Activated CD4-positive, alpha-beta T cell treated with anti-CD3 and anti-CD28 coated beads, Interleukin-2, Interleukin-6, amounts not matched to agents 100 ng/mL and 50 ng/mL, durations not matched to agents 16 hours and 8 hours (primary cell): ENCODE data around the gene YIPF2.
"Not testable (repeated sequence)": the region's sequence is repeated elsewhere in the genome, so short reads cannot be mapped to it uniquely, and the experiment has no call there.

Source experiments
- DNase-seq: peaks from one replicate; pipeline ENCODE4 v3.0.0-alpha.2; 2020

Gene YIPF2

DNA sequence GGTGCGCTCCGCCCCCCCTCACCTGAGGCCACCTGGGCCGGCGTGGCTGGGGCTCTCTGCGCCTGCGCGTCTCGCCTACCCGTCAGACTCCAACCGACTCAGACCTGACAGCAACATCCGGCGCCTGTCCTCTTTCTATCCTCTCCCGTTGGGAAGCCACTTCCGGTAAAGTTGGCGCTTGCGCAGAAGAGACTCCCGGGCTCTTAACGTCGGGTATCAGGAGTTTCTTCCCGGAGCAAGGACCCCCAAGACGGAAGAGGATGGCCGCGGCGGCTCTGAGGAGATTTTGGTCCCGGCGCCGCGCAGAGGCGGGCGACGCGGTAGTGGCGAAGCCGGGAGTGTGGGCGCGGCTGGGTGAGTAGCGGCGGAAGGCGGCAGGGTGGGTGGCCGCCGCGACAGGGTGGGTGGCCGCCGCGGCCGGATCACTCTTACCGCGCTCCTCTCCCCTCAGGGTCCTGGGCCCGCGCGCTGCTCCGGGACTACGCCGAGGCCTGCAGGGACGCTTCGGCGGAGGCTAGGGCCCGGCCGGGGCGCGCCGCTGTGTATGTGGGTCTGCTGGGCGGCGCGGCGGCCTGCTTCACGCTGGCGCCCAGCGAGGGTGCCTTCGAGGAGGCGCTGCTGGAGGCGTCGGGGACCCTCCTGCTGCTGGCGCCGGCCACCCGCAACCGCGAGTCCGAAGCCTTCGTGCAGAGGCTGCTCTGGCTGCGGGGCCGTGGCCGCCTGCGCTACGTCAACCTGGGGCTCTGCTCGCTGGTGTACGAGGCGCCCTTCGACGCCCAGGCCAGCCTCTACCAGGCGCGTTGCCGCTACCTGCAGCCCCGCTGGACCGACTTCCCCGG, at the start of gene YIPF2, which contains the start of gene TIMM29:
Gene YIPF2, minus strand, starts transcription at position 77 of the 839 bp plus-strand sequence. CDS start 229 bp downstream, outside the sequence.
Gene TIMM29, plus strand, starts transcription at position 249 of the 839 bp plus-strand sequence. Its CDS starts 12 bp downstream, at position 261.
- peak; percentile 98 for DNase-seq

DNA sequence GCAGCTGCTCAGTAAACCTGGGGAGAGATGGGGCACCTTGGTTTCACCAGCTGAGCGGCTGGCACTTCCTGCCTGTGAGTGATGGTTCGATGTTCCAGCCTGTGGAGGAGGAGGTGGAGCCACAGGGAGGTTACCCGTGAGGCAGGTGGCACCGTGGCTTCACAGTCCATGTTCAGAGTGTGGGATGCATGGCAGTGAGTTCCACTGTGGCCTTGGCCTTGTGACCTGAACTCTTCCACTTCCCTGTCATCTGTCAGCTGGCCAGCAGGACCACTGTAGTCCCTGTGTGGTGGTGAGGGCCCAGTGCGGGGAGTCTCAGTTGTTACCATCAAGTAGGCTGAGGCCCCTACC, 49.3 kb upstream of the YIPF2 start:
- DNase-seq: no peak

DNA sequence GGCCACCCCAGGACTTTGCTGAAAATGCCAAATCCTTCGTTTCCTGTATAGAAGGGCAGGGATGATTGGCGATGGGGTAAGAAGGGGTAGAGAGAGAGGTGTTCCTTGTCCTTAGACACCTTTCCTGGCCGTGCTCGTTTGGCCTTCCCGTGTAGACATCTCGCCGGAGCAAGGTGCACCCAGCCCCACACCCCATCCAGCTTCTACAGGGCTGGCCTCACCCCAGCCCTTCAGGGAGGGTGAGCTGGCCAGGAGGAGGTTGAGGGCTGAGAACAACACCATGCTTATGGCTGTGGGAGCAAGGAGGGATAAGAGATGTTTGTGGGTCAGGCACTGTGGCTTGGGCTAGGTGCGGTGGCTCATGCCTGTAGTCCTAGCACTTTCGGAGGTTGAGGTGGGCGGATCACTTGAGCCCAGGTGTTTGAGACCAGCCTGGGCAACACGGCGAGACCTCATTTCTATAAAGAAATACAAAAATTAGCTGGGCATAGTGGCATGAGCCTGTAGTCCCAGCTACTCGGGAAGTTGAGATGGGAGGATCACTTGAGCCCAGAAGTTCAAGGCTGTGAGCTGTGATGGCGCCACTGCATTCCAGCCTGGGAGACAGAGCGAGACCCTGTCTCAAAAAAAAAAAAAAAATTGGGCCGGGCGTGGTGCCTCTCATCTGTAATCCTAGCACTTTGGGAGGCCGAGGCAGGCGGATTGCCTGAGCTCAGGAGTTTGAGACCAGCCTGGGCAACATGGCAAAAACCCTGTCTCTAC, 47.9 kb upstream of the YIPF2 start:
- no peak for DNase-seq

DNA sequence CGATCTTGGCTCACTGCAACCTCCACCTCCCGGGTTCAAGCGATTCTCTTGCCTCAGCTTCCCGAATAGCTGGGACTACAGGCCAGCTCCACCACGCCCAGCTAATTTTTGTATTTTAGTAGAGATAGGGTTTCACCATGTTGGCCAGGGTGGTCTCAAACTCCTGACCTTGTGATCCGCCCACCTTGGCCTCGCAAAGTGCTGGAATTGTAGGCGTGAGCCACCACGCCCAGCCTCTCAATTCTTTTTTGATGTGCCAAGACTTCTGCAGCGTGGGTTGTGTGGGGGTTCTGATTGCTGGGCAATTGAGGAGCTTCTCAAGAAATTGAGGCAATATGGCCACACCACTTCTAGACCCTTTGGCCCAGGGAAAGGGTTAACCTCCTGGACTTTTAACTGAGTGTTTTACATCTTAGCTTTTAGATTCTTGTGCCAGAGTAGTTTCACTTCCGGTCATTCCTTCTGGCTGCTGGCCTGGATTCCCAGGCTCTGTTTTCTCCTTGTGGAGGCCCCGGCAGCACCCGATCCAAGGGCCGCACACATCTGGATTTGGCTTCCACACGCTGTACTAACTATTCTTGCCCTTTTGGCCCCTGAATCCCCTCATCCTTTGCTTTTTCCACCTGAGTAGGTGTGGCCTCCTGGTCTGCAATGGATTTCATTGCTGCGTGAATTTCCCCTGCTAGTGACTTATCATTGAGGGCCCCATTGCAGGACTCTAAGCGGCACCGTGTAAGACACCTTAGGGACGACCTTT, 47.1 kb upstream of the YIPF2 start:
- DNase-seq: no peak

DNA sequence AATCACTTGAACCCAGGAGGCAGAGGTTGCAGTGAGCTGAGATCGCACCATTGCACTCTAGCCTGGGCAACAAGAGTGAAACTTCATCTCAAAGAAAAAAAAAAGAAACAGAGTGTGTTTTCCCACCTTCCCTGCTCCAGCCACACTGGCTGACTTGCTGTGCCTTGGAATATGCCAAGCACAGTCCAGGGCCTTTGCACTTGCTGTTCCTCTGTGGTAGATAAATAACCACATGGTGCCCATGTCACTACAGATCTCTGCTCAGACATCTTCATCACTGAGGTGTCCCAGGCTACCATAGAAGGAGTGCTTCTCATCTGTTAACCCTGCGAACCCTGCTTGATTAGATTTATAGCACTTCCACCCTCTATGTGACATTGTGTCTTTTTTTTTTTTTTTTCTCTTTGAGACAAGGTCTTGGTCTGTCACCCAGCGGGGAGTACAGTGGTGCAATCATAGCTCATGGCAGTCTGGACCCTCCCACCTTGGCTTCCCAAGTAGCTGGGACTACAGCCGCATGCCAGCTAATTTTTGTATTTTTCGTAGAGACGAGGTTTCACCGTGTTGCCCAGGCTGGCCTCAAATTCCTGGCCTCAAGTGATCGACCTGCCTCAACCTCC, 42.8 kb upstream of the YIPF2 start:
- no peak for DNase-seq

DNA sequence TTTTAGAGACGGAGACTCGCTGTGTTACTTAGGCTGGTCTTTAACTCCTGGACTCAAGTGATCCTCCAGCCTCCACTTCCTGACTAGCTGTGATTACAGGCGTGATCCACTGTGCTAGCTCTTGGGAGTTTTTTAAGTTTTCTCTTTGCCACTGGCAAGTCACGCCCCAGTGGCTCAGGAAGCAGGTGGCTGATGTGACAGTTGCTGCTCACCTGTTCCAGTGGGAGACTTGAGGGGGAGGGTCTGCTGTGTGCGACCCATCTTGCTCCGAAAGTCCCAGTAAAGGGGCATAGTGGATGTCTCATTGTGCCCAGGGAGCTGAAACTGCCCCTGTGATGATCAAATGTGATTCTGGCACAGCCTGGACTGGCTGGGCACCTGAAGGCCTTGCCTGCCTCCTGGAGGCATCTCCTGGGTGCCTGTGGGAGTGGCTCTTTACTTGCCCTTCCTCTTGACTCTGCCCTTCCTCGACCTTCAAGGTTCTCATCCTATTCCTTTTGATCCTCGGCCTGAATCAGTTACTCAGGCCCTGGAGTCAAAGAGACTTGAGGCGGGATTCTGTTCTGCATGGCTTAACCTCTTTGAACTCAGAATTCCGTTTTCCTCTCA, 40.2 kb upstream of the YIPF2 start:
- DNase-seq: no peak

DNA sequence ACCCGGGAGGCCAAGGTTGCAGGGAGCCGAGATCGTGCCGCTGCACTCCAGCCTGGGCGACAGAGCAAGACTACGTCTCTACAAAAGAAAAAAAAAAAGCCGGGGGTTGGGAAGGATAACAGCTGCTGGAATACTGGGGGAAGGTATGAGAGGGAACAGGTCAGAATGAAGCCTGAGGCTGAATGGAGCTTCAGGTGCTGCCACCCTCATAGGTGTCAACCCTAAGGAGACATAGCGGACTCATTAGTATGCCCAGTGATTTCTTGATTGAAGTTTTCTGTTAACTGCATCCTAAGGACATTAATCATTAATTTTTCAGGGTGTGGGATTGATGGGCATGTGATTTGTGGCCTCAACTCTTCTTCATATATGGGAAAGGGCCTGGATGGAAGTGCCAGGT, 38.4 kb upstream of the YIPF2 start:
- DNase-seq: no peak

DNA sequence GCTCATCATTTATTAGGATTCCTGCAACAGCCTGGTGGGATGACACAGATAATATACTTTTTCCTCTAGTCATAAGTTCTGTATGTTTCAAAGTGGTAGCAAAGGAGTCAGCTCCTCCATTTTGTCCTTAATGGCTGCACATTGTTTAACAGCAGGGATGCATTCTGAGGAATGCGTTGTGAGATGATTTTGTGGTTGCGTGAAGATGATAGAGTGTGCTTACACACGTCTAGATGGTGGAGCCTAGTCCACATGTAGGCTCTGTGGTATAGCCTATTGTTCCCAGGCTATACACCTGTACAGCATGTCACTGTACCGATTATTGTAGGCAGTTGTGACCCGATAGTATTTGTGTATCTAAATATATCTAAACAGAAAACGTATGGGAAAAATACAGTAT, 37.0 kb upstream of the YIPF2 start:
- no peak for DNase-seq

DNA sequence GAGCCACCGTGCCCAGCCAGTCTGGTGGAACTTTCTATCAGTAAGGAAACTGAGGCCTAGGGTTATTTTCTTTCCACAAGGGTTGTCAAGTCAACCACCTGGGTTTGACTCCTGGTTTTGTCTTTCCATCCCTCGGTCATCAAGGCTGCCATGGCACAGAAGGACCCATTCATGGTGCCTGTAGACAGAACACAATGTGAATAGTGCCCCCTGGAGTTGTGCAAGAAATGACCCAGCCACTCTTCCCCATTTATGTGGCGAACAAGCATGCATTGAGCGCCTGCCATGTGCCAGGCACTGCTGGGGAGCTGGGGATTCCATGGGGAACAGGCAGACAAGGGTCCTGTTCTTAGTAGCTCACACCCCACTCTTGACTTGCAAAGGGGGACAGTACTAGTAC, 36.5 kb upstream of the YIPF2 start:
- DNase-seq: no peak

DNA sequence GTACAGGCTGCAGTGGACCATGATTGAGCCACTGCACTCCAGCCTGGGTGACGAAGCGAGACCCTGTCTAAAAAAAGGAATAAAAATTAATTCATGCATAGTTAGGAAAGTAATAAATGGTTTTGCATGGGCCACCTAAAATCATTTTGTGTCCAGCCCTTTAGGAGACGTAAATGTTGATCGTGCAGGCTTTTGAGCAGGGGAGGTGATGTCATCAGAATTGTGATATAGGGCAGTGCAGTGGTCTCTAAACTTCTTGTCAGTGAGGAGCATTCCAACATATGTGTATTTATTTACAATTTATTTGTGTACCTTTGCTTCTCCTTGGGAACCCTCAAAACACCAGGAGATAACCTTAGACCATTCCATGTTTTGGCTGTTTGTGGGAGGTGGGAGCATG, 35.4 kb upstream of the YIPF2 start:
- no peak for DNase-seq

DNA sequence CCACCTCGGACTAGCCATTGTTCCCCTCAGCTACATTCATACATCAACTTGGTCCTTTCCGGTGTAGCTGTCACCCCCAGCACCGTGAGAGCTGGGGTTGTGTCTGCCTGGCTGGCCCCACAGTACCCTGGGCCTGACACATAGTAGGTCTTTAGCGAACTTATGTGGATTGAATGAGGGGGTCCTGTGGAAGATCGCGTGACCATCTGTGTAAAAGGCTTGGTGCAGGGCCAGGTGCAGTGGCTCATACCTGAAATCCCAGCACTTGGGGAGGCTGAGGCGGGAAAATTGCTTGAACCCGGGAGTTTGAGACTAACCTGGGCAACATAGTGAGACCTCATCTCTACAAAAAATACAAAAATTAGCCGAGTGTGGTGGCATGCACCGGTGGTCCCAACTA, 34.4 kb upstream of the YIPF2 start:
- DNase-seq: no peak

DNA sequence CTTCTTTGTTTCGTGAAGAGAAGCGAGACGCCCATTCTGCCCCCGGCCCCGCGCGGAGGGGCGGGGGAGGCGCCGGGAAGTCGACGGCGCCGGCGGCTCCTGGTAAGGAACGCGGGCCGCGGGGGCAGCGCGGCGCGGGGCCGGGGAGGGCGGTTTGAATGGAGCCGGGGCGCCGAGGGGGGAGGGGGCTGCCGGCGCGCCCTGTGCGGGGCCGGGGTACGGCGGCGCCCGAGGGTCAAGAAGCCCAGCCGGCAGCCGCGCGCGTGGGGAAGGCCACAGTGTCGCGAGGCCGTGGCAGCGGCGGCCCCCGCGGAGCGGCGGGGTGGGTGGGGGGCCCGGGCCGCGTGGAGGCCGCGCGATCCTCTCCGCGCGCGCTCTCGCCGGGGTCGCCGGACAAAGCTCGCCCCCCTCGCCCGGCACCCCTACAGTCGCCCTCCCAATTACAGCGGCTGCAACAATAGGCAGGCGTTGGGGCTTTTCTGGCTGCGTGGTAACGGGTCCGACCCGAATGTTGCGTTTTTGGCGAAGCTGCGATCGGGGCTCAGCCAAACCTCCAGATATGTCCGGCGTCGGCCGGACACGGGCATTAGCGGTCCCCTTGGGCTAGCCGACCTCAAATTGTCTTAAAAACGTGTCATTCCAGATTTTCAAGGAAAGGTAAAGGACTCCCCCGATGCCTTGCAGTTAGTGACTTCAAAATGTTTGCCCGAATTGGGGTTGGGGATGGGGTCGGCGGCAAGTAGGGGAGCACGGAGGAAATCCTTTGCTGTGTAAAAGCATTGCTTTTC, 32.8 kb upstream of the YIPF2 start:
- DNase-seq: peak; percentile 36

DNA sequence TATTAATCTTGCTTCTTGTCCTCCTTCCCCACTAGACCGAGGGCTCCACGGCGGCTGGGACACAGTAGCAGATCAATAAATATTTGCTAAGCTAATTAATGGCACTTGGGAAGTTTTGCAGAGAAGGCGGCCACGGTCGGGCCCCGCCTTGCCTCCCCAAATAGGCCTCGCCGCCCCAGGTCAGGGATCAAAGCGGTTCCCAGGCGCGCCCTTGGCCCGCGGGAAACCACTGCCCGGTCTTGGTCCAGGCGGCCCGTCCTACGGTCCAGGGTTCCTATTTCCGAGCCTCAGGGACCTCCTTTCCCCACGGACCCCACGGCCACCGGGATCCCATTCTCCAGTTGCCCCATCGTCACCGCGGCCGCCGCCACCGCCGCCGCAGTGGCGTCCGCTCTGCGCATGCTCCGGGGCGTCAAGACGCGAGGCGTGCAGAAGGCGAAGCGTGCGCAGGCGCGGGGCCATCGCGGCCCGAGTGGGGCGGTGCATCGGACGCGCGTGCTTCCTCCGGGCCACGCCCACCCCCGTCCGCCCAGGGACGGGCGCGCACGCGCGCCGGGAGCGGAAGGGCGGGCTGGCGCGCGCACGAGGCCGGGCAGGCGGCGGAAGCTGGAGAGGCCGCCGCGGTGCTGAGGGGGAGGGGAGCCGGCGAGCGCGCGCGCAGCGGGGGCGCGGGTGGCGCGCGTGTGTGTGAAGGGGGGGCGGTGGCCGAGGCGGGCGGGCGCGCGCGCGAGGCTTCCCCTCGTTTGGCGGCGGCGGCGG, 32.1 kb upstream of the YIPF2 start, which contains the start of gene SMARCA4:
Gene SMARCA4, plus strand, starts transcription at position 717 of the 759 bp plus-strand sequence. CDS start 23,122 bp downstream, outside the sequence.
- DNase-seq: peak; percentile 99

DNA sequence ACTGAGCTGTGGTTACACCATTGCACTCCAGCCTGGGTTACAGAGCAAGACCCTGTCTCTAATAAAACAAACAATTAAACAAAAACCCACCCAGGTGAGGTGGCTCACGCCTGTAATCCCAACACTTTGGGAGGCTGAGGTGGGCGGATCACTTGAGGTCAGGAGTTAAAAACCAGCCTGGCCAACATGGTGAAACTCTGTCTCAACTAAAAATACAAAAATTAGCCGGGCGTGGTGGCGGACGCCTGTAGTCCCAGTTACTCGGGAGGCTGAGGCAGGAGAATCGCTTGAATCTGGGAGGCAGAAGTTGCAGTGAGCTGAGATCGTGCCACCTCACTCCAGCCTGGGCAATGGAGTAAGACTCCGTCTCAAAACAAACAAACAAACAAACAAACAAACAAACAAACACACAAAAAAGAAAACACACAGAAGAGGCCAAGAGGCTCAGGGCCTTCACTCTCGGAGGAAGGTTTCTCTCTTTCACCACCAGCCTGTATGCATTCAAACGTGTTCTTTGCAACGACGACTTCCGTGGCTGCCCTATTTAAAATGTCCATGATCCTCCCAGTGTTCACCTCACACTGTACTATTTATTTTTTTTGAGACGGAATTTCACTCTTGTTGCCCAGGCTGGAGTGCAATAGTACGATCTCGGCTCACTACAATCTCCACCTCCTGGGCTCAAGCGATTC, 31.0 kb upstream of the YIPF2 start:
- DNase-seq: not testable (repeated sequence)

DNA sequence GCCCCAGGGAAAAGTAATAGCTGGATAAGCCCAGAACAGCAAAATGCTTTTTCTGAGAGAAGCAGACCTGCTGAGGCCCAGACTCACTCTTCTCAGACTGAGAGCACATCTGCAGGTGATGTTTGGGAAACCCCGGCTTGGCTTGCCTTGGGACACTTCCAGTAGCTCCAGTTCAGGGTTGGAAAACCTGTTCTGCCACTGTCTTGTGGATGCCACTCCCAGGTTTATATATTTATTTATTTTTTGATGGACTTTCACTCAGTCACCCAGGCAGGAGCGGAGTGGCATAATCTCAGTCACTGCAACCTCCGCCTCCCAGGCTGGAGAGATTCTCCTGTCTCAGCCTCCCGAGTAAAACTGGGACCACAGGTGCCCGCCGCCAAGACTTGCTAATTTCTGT, 24.4 kb upstream of the YIPF2 start:
- no peak for DNase-seq

DNA sequence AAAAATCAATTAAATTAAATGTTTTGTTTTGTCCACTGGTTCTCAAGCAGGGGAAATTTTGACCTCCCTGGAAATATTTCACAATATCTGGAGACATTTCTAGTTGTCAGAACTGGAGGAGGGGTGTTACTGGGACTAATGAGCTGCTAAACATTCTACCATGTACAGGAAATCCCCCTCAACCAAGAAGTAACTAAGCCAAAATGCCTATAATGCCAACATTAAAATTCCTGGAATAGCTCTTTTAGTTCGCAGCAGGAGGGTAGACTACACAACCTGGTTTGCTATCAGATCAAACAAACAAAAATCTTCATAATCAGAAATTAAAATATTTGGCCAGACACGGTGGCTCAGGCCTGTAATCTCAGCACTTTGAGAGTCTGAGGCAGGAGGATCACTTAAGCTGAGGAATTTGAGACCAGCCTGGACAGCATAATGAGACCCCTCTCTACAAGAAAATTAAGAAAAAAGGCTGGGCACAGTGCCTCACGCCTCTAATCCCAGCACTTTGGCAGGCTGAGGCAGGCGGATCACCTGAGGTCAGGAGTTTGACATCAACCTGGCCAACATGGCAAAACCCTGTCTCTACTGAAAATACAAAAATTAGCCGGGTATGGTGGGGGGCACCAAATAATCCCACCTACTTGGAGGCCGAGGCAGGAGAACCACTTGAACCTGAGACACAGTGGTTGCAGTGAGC, 18.7 kb upstream of the YIPF2 start:
- DNase-seq: no peak

DNA sequence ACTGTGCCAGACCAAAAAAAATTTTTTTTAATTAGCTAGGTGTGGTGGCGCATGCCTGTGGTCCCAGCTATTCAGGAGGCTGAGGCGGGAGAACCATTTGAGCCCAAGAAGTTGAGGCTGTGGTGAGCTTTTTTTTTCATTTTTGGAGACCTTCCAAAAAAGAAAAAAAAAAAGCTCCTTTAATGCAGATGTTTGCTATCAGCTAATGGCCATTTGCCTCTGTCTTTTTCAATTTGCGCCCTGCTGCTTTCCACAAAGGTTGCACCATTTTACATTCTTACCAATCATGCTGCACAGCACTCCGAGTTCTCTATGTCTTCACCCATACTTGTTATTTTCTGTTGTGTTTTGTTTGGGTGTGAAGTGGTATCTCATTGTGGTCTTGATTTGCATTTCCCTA, 16.8 kb upstream of the YIPF2 start:
- no peak for DNase-seq

DNA sequence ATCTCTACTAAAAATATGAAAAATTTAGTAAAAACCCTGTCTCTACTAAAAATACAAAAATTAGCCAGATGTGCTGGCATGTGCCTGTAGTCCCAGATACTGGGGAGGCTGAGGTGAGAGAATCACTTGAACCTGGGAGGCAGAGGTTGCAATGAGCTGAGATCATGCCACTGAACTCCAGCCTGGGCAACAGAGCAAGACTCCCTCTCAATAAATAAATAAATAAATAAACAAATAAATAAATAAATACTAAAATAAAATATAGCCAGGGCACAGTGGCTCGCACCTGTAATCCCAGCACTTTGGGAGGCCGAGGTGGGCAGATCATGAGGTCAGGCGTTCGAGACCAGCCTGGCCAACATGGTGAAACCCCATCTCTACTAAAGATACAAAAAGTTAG, 15.0 kb upstream of the YIPF2 start:
- DNase-seq: not testable (repeated sequence)

DNA sequence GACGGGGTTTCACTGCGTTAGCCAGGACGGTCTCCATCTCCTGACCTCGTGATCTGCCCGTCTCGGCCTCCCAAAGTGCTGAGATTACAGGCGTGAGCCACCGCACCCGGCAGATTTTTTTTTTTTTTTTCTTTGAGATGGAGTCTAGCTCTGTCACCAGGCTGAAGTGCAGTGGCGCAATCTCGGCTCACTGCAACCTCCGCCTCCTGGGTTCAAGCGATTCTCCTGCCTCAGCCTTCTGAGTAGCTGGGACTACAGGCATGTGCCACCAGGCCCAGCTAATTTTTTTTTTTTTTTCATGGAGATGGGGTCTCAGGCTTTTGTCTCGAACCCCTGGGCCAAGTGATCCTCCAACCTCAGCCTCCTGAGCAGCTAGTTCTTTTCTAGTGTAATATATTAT, 13.2 kb upstream of the YIPF2 start:
- DNase-seq: not testable (repeated sequence)
